Measurements from ENCODE around the gene METTL25.

The METTL25 gene

GRCh38 chr12:82426081-82426480 lies 67.8 kb downstream of the METTL25 start:
- CTCF ChIA-PET, result no interaction called here
- TF ChIP-seq ELF4 (IDR thresholded peaks at IDR 0.05), result no peak
- TF ChIP-seq FOXA1 (IDR thresholded peaks at IDR 0.05), result no peak
- TF ChIP-seq CTBP1 (IDR thresholded peaks at IDR 0.05; ENCODE audit: borderline replicate concordance), result no peak
- no peak for TF ChIP-seq BHLHE40 (IDR thresholded peaks at IDR 0.05; ENCODE audit: borderline replicate concordance)
- no peak for TF ChIP-seq SUZ12 (IDR thresholded peaks at IDR 0.05)
- no peak for TF ChIP-seq FOXM1 (IDR thresholded peaks at IDR 0.05; ENCODE audit: borderline replicate concordance)
- no peak for TF ChIP-seq NFRKB (IDR thresholded peaks at IDR 0.05)
- TF ChIP-seq HDGF (IDR thresholded peaks at IDR 0.05; ENCODE audit: borderline replicate concordance), result no peak
- no peak for TF ChIP-seq FOXK2 (IDR thresholded peaks at IDR 0.05)
- TF ChIP-seq L3MBTL2 (conservative IDR thresholded peaks at IDR 0.05), result no peak
- TF ChIP-seq ARNT (IDR thresholded peaks at IDR 0.05), result no peak
- no peak for TF ChIP-seq SP1 (IDR thresholded peaks at IDR 0.05)
- TF ChIP-seq ZNF384 (IDR thresholded peaks at IDR 0.05), result no peak
- TF ChIP-seq LEF1 (IDR thresholded peaks at IDR 0.05; ENCODE audit: borderline replicate concordance), result no peak
- no peak for TF ChIP-seq PKNOX1 (IDR thresholded peaks at IDR 0.05)

GRCh38 chr12:82426586-82426985 lies 68.3 kb downstream of the METTL25 start:
- TF ChIP-seq L3MBTL2 (conservative IDR thresholded peaks at IDR 0.05), result no peak
- no peak for TF ChIP-seq ELF4 (IDR thresholded peaks at IDR 0.05)
- TF ChIP-seq SP1 (IDR thresholded peaks at IDR 0.05), result no peak
- TF ChIP-seq TARDBP (IDR thresholded peaks at IDR 0.05), result no peak
- no peak for TF ChIP-seq FOXM1 (IDR thresholded peaks at IDR 0.05; ENCODE audit: borderline replicate concordance)
- no peak for TF ChIP-seq PKNOX1 (IDR thresholded peaks at IDR 0.05)
- no peak for TF ChIP-seq ZNF384 (IDR thresholded peaks at IDR 0.05)
- no peak for TF ChIP-seq LEF1 (IDR thresholded peaks at IDR 0.05; ENCODE audit: borderline replicate concordance)
- no peak for TF ChIP-seq BHLHE40 (IDR thresholded peaks at IDR 0.05; ENCODE audit: borderline replicate concordance)
- no peak for TF ChIP-seq HDGF (IDR thresholded peaks at IDR 0.05; ENCODE audit: borderline replicate concordance)
- TF ChIP-seq FOXK2 (IDR thresholded peaks at IDR 0.05), result no peak
- TF ChIP-seq ARNT (IDR thresholded peaks at IDR 0.05), result no peak
- TF ChIP-seq CTBP1 (IDR thresholded peaks at IDR 0.05; ENCODE audit: borderline replicate concordance), result no peak
- no peak for TF ChIP-seq NFRKB (IDR thresholded peaks at IDR 0.05)
- no peak for TF ChIP-seq FOXA1 (IDR thresholded peaks at IDR 0.05)
- TF ChIP-seq SUZ12 (IDR thresholded peaks at IDR 0.05), result no peak
- ChIA-PET POLR2A (no interaction called here), CTCF (no interaction called here)
- no peak for DNase-seq (ENCODE audit: extremely low spot score)

More at GRCh38 chr12:82426081-82426480, 67.8 kb downstream of the METTL25 start:
- no peak for DNase-seq (ENCODE audit: extremely low spot score)
- POLR2A ChIA-PET, result no interaction called here

GRCh38 chr12:82430541-82431145 lies 72.3 kb downstream of the METTL25 start:
- no peak for DNase-seq (ENCODE audit: extremely low spot score)
- CTCF ChIA-PET, result no interaction called here
- TF ChIP-seq SP1 (IDR thresholded peaks at IDR 0.05) (no peak), LEF1 (IDR thresholded peaks at IDR 0.05; ENCODE audit: borderline replicate concordance) (no peak), SUZ12 (IDR thresholded peaks at IDR 0.05) (no peak), NFRKB (IDR thresholded peaks at IDR 0.05) (no peak), FOXM1 (IDR thresholded peaks at IDR 0.05; ENCODE audit: borderline replicate concordance) (no peak), ZNF384 (IDR thresholded peaks at IDR 0.05) (no peak), TARDBP (IDR thresholded peaks at IDR 0.05) (no peak), BHLHE40 (IDR thresholded peaks at IDR 0.05; ENCODE audit: borderline replicate concordance) (no peak), ARNT (IDR thresholded peaks at IDR 0.05) (no peak), HDGF (IDR thresholded peaks at IDR 0.05; ENCODE audit: borderline replicate concordance) (no peak), L3MBTL2 (conservative IDR thresholded peaks at IDR 0.05) (no peak)
- POLR2A ChIA-PET, result no interaction called here

GRCh38 chr12:82434392-82434911 lies 76.1 kb downstream of the METTL25 start:
- peak; percentile 81 for TF ChIP-seq PKNOX1 (IDR thresholded peaks at IDR 0.05)
- TF ChIP-seq SUZ12 (IDR thresholded peaks at IDR 0.05), result no peak
- POLR2A ChIA-PET, result no interaction called here
- CTCF ChIA-PET, result no interaction called here
- DNase-seq (ENCODE audit: extremely low spot score), result no peak

DNA sequence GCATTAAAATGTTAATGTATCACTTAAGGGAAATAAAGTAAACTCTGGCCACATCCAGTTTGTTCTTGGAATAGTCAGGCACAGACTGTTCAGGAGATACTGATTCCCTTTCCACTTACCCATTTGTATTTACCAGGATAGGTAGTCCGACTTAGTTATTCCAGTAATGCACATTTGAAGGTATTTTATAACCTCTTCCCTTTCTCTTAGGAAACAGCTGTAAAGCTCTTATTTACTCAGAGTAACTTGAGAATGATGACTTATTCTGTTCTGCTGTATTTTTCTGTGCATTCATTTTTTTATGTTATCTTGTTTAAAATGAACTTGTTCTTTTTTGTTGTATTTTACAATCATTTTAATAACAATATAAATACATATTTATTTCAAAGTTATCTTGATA lies 78.0 kb downstream of the METTL25 start:
- ChIA-PET CTCF (no interaction called here), POLR2A (no interaction called here)
- DNase-seq (ENCODE audit: extremely low spot score), result no peak
- TF ChIP-seq FOXA1 (IDR thresholded peaks at IDR 0.05), result 0 out of 2 replicates have a peak, but pooled peaks have one; percentile 47
- TF ChIP-seq ELF4 (IDR thresholded peaks at IDR 0.05), result no peak

GRCh38 chr12:82437744-82438143 lies 79.4 kb downstream of the METTL25 start:
- DNase-seq (ENCODE audit: extremely low spot score), result no peak
- POLR2A ChIA-PET, result no interaction called here
- TF ChIP-seq PKNOX1 (IDR thresholded peaks at IDR 0.05) (no peak), L3MBTL2 (conservative IDR thresholded peaks at IDR 0.05) (no peak), BHLHE40 (IDR thresholded peaks at IDR 0.05; ENCODE audit: borderline replicate concordance) (no peak), TARDBP (IDR thresholded peaks at IDR 0.05) (no peak), FOXK2 (IDR thresholded peaks at IDR 0.05) (no peak), CTBP1 (IDR thresholded peaks at IDR 0.05; ENCODE audit: borderline replicate concordance) (no peak), NFRKB (IDR thresholded peaks at IDR 0.05) (no peak), SP1 (IDR thresholded peaks at IDR 0.05) (no peak), HDGF (IDR thresholded peaks at IDR 0.05; ENCODE audit: borderline replicate concordance) (no peak), FOXM1 (IDR thresholded peaks at IDR 0.05; ENCODE audit: borderline replicate concordance) (no peak), SUZ12 (IDR thresholded peaks at IDR 0.05) (no peak), LEF1 (IDR thresholded peaks at IDR 0.05; ENCODE audit: borderline replicate concordance) (no peak), ARNT (IDR thresholded peaks at IDR 0.05) (no peak), ZNF384 (IDR thresholded peaks at IDR 0.05) (no peak), ELF4 (IDR thresholded peaks at IDR 0.05) (no peak), FOXA1 (IDR thresholded peaks at IDR 0.05) (no peak)
- CTCF ChIA-PET, result no interaction called here

Data from HEK293T (cell line).